HG02623 (cell line): ENCODE measurements around the gene TIPRL.
"Not testable (repeated sequence)": the region's sequence is repeated elsewhere in the genome, so short reads cannot be mapped to it uniquely, and the experiment has no call there.

Source experiments
- ATAC-seq: cut with Tn5 transposase; IDR thresholded peaks from one replicate; pipeline ENCODE4 v1.9.1; 2021; ENCODE audit warnings: moderate library complexity; ENCODE audit not compliant: unreplicated experiment

Gene TIPRL

GRCh38 chr1:168207673-168208072, 28.9 kb downstream of the TIPRL start:
- ATAC-seq = not testable (repeated sequence)

GRCh38 chr1:168210312-168210711, 31.6 kb downstream of the TIPRL start:
- no peak for ATAC-seq

GRCh38 chr1:168213349-168213748, 34.6 kb downstream of the TIPRL start:
- no peak for ATAC-seq

- no peak for ATAC-seq
These were observed 37.4 kb downstream of the TIPRL start for GRCh38 chr1:168216171-168216570.

GRCh38 chr1:168217664-168218063, 38.9 kb downstream of the TIPRL start:
- ATAC-seq = no peak

- ATAC-seq = no peak
These were observed 39.9 kb downstream of the TIPRL start for GRCh38 chr1:168218658-168219057.

- no peak for ATAC-seq
These were observed 41.7 kb downstream of the TIPRL start for GRCh38 chr1:168220470-168220871.

- no peak for ATAC-seq
These were observed 42.5 kb downstream of the TIPRL start for GRCh38 chr1:168221275-168221674.

GRCh38 chr1:168223261-168223660, 44.5 kb downstream of the TIPRL start:
- ATAC-seq = no peak

- ATAC-seq = no peak
These were observed 45.1 kb downstream of the TIPRL start for GRCh38 chr1:168223681-168224540.

GRCh38 chr1:168224991-168225390, 46.2 kb downstream of the TIPRL start:
- no peak for ATAC-seq

- ATAC-seq = peak; percentile 73
These were observed 46.9 kb downstream of the TIPRL start, which contains the start of gene SFT2D2 for GRCh38 chr1:168225476-168226190. SFT2D2 (plus strand) TSS chr1:168226004; CDS start chr1:168226080, 76 bp downstream.

- ATAC-seq = no peak
These were observed 48.9 kb downstream of the TIPRL start for GRCh38 chr1:168227620-168228019.

GRCh38 chr1:168229893-168230292, 51.1 kb downstream of the TIPRL start:
- no peak for ATAC-seq

GRCh38 chr1:168230709-168231108, 51.9 kb downstream of the TIPRL start:
- ATAC-seq = no peak

GRCh38 chr1:168234846-168235547, 56.2 kb downstream of the TIPRL start:
- ATAC-seq = peak; percentile 70

GRCh38 chr1:168235548-168235885, 56.8 kb downstream of the TIPRL start:
- ATAC-seq = no peak

GRCh38 chr1:168235937-168236336, 57.2 kb downstream of the TIPRL start:
- ATAC-seq = no peak

GRCh38 chr1:168236836-168237611, 58.3 kb downstream of the TIPRL start:
- no peak for ATAC-seq

- ATAC-seq = no peak
These were observed 64.4 kb downstream of the TIPRL start for GRCh38 chr1:168243198-168243597.
